ENCODE measurements around the gene CASTOR1.
A peak's percentile ranks its signal among the peaks of the same experiment; 100 is the strongest.

CASTOR1 gene

DNA sequence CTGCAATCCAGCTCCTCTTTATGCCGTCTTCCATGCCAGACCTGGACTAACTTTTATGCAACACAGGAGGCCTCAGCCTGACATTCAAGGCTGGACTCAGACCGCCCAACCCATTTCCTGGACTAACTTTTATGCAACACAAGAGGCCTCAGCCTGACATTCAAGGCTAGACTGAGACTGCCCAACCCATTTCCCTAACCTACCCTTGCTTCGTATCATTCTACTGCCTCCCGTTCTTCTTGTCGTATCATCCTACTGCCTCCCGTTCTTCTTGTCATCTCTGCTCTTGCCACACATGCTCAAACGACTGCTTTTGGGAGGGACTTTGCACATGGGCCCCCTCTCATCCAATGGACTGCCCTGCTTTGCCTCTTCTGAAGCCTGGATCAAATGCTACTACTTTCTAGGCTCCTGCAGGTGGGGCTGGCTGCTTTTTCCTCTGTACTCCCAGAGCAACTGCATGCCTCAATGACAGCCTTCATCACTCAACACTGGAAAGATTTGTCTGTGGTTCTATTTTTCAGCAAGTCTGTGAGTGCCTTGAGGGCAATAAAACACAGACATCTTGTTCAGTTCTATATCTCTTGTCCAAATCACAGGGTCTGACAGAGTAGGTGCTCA, 29.6 kb upstream of the CASTOR1 start:
- no peak for DNase-seq

DNA sequence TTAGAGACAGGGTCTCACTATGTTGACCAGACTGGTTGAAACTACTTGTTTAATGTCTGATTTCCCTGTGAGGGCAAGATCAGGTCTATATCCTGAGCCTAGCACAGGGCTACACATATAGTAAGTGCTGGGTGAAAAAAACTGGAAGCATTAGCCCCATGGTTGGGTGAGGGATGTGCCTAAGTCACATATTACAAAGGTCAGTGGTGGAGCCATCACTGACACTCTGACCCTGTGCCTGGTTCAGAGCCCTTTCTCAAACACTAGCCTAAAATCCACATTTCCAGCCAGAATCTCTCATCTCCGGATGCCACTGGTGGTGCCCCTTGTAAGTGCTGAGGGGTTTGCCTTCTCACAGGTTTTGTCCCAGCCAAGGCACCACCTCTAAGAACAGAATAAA, 28.5 kb upstream of the CASTOR1 start:
- DNase-seq: no peak

DNA sequence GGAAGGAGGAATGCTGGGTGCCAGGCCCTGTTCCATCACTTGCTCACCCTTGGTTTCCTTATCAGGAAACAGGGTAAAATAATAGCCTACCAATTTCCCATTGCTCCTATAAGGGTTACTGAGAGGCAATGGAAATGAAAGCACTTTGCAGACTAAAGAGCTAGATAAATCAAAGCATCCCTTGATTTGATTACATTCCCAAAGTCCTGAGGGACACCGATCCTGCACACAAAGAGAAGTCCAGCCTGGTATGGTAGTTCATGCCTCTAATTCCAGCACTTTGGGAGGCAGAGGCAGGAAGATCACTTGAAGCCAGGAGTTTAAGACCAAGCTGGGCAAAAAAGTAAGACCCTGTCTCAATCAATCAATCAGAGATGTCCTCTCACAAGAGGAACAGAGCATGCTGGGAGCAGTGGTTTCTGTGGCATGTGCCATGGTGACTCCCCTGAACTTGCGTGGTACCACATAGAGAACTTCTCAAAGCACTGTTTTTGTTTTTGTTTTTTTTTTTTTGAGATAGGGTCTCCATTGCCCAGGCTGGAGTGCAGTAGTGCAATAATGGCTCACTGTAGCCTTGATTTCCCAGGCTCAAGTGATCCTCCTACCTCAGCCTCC, 26.8 kb upstream of the CASTOR1 start:
- no peak for DNase-seq

DNA sequence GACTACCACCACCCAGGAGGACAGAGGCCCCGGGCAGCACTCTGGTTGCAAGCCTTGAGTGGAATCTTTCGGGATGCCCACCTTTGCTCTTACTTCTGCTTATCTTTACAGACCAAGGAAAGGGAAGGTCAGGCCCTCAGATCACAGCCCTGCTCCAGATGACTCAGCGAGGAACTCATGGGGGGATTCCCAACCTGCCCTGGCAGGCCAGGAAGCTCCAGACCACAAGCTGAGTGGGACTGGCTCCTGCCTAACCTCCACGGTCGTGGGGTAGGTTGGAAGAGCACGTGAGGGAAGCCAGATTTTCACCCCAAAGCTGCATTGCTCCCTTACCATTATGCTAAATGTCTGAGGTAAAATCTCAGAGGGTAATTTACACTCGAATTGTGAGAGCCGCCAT, 25.6 kb upstream of the CASTOR1 start:
- peak; percentile 32 for DNase-seq

DNA sequence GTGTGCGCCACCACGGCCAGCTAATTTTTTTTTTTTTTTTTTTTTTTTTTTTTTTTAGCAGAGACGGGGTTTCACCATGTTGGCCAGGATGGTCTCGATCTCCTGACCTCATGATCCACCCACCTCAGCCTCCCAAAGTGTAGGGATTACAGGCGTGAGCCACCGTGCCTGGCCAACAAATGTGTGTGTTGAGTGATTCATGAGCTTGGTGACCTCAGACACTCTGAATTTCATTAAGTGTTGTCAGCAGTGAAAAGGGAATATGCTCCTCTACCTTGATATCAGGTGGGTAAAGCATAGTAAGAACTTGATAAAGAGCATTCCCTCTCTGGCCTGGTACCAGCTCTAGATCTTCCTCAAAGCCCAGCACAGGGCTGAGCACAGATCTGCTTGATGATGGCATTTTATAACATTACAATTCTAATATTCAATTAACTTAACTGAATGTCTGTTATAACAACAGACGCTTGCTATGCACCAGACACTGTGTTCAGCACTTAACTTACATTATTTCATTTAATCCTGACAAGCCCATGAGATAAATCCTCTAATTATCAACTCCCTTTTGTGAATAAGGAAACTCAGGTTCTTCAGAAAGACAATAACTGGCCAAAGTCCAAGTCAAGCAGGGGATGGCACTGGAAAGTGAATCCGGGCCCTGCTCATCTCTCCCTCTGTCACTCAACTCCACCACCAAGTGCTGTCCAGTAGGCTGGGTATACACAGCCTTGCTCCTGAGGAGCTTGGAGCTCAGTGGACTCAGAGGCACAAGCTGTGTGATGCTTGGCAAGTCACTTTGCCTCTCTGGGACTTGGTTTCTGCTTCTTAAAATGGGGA, 24.4 kb upstream of the CASTOR1 start:
- DNase-seq: no peak

DNA sequence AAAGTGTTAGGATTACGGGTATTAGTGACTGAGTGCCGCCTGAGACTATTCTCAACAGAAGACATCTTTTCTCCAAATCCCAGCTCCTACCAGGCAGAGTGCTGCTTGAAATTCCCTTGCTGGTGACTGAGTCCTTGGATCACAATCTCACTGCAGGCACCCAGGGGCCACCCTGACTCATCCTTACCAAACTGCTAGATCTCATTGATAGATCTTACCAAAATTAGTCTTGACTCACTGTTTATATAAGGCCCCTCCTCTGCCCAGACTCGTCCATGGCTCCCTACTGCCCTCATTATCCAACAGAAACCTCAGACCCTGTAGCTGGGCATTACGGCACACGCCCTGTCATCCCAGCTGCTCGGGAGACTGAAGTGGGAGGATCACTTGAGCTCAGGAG, 22.7 kb upstream of the CASTOR1 start:
- peak; percentile 81 for DNase-seq

DNA sequence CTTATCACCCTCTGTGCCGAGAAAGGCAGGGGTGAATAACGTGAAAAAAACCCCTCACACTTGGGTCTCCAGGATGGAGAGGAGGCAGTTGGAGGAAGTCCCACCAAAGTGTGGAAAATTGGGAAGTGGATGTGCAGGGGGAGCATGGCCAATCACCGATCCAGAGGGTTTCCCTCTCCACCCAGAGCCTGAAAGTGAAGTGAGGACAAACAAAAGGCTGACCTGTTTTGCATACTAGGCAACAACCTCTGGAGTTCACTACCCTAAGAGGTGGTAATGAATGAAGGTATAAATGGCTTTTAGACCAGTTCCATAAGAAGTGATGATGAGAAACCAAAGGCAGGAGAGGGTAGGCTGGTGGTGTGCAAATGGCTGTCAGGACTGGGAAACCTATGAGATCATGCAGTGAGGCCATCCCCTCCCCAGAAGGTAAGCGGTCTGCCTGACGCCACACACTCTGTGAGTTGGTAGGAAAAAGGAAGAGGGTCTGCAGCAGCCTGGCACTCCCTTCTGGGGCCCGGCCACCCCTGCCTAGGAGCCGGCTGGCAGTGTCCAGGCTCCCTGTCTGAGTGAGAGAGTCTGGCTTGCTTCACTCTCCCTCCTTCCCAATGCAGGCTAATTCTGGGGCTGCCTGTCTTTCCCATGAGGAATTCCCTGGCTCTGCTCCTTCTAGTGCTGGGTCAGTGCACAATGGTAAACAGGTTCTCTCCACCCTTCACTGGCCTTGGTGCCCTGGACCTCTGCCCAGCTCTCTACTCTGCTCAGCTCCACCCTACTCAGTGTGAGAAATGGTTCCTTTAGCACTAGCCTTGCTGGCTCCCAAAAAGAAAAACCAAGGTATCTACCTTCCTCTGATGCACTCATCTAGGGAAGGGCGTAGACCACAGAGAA, 21.8 kb upstream of the CASTOR1 start:
- peak; percentile 28 for DNase-seq

DNA sequence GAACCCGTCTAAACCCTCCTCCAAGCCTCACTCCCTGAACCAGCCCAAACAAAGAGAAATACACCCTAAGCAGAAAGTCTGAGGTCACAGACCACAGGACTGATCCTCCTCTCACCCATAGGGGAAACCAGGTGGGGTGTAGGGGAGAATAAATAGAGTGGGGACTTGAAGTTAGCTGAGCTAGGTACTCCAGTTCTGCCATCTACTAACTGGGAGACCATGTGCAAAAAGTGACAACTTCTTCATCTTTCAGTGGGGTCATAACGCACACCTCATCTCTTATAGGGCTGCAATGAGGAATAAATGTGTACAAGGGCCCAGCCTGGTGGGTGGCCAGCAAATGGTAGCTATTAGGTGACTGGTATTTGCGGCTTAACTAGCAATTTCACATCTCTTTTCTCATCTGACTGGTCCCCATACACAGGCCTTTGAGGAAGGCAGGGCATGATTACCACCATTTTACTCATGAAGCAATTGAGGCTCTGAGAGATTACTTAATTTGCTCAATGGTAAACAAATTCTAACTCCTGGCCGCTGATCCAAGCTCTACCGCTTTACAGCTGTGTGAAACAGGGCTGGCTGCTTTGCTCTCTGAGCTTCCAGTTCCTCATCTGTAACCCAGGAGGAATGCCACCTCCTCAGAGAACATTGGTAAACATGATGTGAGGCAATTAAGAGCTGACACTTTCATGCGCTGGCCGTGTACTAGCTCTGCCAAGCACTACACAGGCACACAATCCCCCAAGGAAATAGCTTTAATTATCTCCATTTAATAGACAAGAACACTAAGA, 20.8 kb upstream of the CASTOR1 start:
- DNase-seq: peak; percentile 45

DNA sequence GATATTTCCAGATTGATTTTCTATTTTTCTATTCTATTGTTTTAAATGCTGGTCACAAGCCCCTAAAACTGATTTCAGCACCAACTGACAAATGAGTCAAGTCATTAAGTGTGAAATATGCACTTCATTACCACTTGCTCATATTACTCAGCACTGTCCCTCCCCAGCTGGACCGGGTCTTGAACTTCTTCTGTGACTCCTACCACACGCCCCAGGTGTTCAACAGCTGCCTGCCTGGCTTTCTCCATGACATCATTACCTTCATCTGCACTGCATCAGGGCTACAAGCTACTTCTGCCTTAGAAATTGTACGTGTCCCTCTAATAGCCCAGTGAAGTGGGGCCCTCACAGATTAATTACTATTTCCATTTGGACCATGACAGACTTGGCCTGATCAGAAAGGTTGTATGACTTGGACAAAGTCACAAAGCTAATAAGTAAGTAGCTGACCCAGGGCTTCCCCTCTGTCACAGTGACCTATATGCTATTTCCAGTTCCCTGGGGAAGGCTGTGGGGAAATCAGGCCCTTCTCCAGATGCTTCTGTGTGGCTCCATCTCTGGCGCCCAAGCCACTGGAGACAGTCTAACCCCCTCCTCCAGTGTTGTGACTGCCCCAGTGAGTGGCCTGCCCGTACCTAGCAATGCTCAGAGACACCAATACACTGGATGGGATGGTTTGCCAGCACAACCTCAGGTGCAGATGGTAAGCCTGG, 19.4 kb upstream of the CASTOR1 start:
- peak; percentile 53 for DNase-seq

DNA sequence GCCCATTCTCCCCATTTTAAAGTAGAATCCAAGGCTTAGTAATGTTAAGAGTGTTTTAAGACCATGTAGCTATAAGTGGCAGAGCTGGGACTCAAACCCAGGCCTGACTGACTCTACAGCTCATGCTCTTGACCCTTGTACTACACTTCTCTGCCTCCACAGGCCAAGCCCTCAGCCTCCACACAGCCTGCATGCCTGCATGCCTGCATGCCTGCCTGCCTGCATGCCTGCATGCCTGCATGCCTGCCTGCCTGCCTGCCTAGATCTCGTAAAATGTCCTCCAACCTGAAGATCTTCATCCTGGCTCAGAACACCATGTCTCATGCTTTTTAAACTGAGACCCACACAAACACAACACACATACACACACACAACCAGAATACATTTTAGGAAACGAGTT, 18.8 kb upstream of the CASTOR1 start:
- DNase-seq: no peak

DNA sequence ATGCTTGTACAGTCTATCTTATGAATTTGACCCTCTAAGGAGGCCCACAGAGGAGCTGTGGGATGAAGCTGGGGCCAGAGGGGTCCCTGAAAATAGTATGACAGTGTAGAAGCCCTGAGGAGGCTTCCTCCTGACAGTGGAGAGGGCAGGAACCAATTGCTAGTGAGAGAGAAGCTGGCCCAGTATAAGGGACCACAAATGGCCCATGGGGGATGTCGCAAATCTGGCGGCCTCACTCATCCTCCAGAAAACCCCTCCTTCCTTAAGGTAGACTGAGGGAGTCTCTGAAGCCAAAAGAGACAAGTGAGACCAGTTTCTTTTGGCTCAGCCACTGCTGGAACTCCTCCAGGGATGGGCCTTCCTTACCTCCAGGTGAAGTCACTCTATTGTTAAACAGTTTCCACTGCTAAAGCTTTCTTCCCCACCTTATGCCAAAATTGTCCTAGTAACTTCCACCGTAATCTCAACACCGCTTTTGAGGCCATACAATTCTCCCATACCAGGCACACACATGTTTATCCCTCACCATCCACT, 17.8 kb upstream of the CASTOR1 start:
- no peak for DNase-seq

DNA sequence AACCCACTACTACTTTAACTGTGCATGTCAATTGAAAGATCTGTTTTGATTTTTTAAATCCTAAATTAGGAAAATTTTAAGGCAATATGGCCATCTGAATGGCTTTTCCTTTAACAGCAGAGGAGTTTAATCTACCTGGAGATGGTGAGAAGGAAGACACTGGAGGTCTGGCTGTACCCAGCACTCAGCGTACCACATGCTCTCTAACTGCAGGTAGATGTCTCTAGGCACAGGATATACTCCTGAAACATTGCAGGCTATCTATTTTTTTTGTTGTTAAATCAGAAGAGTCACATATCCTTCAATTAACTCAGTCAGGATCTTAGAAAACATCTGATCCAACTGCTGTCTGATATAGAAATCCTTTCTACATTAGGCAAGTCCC, 17.3 kb upstream of the CASTOR1 start:
- DNase-seq: no peak

DNA sequence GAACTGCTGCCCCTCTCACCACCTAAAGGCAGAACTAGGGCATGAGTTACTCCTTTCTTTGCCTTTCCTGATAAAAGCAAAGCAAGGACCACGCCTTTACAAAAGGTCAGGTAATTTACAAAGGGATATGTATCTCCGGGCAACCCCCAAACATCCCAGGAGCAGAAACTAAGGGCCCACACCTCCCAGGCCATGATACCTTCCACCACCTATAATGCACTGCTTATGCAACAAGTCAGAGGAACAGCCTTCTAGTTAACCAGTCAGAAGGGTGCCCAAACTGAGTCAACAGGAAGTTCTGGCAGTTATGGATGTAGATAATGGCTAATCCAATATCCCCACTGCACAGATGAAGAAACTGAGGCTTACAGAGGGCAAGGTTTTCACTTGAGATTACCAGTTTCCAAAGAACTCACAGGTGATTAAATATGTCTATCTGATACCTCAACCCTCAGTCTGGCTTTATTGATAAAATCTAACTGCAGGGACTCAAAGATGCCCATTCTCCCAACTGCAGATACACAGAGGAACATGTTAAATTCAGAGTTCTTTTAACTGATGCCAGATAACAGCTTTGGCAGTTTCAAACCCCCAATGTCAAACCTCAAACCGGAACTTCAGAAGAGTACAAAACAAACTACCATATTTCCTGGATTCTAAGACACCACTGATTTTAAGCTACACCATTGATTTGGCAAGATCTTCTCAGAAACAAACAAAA, 16.8 kb upstream of the CASTOR1 start:
- DNase-seq: no peak

DNA sequence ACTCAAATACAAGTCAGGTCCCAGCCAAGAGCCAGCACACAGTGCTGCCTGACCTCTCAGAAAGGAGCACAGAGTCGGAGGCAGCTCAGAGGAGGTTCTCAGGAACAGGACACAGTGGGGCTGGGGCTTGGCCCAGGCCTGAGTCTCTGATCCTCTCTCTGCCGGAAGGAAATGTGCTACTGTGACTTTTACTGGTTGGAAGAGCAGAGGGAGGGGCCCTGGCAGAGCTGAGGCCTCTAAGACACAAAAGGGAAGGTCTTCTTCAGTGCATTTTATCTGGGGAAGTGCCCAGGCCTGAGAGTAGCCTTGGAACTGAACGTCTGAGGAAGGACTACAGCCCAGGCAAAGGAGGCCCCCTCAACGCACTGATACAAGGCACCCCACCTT, 16.2 kb upstream of the CASTOR1 start:
- DNase-seq: no peak

DNA sequence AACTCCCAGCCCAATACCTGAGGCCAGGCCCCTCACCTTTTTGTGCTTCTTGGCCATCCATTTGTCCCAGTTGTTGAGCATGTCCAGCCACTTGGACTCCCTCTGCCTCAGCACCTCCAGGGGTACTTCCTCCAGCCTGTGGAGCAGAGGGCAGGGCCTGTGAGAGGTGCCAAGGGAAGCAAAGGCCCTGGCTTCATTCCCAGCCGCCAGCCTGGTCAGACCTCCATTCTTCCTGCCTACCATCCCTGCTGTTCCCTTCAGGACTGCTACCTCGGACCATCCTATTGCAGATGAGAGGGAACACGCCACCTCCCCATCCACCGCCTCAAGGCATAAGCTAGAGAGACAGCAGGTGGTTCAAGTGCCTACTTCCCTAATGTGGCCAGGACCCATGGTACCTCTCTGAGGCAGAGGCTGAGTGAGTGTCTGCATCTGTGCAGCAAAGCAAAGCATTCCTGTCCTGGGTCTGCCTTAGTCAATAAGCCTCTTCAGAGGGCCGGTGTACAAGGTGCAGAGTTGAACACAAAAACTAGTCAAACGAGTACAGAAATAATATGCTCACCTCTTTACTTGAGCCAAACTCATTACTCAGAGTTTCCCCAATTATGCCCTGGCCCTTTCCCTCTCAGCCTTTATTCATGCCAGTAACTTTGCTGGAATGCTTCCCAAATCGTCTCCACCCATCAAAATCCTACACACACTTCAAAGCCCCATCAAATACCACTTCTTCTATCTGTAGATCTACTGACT, 15.4 kb upstream of the CASTOR1 start:
- DNase-seq: no peak

DNA sequence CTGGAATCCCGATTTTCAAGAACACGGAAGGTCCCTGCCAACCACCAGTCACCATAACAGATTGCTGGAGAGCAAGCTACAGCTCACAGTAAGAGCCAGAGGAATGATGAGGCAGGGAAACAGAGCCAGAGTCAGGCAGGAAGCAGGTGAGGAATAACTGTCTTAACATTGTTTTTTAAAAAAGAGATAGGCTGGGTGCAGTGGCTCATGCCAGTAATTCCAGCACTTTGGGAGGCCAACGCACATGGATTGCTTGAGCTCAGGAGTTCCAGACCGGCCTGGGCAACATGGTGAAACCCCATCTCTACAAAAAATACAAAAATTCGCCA, 13.5 kb upstream of the CASTOR1 start:
- no peak for DNase-seq

DNA sequence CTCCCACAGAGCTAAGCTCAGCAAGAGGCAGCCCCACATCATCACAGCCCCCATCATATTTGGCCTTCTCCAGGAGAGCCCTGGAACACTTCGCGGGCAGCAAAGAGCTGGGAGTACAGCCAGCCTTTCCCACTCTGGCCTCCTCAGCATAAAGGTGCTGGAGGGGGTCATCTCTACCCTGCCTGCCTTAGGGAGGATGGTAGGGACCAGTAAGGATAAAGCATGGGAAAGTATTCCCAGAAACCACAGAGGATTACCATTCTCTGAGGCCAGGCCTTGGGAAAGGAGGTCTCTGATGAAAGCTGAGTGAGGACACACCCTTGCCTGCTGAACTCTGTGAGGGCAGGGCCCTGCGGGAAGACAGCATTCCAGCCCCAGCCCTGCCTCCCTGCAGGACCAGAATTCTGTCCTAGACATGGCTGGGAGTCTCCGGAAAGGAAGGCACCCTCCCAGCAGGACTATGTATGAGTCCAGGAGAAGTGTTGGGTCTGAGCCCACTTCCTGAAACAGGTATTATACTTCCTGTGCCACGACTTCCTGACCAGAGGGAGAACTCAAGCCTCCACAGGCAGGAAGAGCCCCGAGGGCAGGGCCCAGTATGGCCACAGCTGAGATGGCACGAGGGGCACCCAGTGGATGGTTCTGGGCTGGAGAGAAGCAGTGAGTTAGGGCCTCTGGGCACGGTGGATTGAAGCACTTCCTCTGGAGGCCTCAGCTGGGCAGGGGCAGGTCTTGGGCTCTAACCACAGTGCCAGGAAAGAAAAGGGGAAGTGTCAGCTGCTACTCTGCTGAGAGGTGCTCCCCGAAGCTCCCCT, 12.9 kb upstream of the CASTOR1 start:
- peak; percentile 60 for DNase-seq

DNA sequence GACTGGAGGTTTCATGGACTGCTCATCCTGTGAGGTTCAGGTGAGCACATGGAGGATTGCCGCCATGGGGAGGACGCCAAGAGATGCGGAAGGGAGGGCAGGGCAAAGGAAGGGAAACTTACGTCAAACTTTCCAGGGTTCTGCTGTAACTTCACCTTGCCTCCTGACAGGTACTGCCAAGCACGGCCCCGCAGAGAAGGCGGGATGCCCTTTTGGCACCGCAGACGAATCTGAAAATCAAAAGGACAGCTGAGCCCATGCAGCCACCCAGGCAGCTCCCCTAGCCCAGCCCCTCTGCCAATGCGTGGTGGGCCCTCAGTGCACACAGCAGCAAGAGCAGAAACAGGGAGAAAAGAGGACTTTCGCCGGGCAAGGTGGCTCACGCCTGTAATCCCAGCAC, 10.0 kb upstream of the CASTOR1 start:
- no peak for DNase-seq

DNA sequence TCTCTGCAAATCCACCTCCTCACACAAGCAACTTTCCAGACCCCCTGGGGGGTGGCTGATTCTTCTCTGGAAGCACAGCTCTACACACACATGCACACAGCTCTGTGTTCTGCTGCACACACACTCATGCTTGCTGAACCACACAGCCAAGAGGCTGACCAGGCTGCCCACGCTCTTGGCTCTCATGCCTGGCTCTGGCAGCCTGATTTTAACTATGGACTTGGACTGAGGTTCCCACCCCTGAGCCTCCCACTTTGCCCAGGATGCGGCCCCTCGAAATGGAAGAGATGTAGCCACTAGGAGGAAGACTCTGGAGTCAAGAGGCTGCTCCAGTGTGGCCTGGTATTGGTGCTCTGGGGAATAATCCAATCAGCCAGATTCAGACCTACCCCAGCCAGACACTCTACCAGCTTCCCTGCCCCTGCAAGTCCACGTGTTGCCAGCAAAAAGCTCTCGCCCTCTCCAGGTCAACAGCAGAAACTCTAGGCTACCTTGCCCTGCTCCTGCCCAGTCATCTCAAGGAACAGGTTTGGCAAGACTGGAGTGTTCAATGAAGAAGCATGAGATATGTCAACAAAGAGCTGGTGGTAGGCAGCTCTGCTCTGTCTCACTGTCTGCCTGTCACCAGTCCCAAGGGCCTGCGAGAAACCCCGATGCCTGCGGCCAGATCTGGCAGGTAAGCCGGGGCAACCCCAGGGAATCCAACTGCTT, 8.8 kb upstream of the CASTOR1 start:
- DNase-seq: no peak
